Measurements from ENCODE around the gene AGAP1. TPM values are rescaled to one million over a fixed set of nuclear protein-coding genes. Genes with fewer than 3 reads are reported as not detected.

AGAP1 gene
- total RNA-seq, 1 donor from 2014 or later = 46.3 TPM

GRCh38 chr2:235810846-235811245 is 317.0 kb downstream of the AGAP1 start:
- H3K27ac Mint-ChIP-seq = no peak overlapping the region
- peaks cover 43% of the 10 kb centered on the region for H3K36me3 Mint-ChIP-seq
- H3K9me3 Mint-ChIP-seq = no peaks in the 10 kb centered on the region
- DNase-seq (ENCODE audit: extremely low spot score, unreplicated experiment) = no peak
- H3K4me3 Mint-ChIP-seq = no peak overlapping the region
- peaks cover 5% of the 10 kb centered on the region for H3K4me1 Mint-ChIP-seq (ENCODE audit: unreplicated experiment)
- no peak for TF ChIP-seq CTCF (conservative IDR thresholded peaks at IDR 0.05)
- H3K27me3 Mint-ChIP-seq = no peaks in the 10 kb centered on the region

GRCh38 chr2:235811446-235812184 is 317.8 kb downstream of the AGAP1 start:
- Mint-ChIP-seq H3K4me1 (ENCODE audit: unreplicated experiment) (peaks cover 5% of the 10 kb centered on the region), H3K27me3 (no peaks in the 10 kb centered on the region), H3K4me3 (no peak overlapping the region), H3K9me3 (no peaks in the 10 kb centered on the region), H3K36me3 (peaks cover 44% of the 10 kb centered on the region), H3K27ac (no peak overlapping the region)
- TF ChIP-seq CTCF (conservative IDR thresholded peaks at IDR 0.05) = no peak
- DNase-seq (ENCODE audit: extremely low spot score, unreplicated experiment) = no peak

- H3K4me1 Mint-ChIP-seq (ENCODE audit: unreplicated experiment) = peaks cover 5% of the 10 kb centered on the region
- no peak overlapping the region for H3K4me3 Mint-ChIP-seq
- no peaks in the 10 kb centered on the region for H3K9me3 Mint-ChIP-seq
- no peak overlapping the region for H3K27ac Mint-ChIP-seq
- H3K27me3 Mint-ChIP-seq = no peaks in the 10 kb centered on the region
- peaks cover 40% of the 10 kb centered on the region for H3K36me3 Mint-ChIP-seq
- no peak for TF ChIP-seq CTCF (conservative IDR thresholded peaks at IDR 0.05)
- DNase-seq (ENCODE audit: extremely low spot score, unreplicated experiment) = no peak
Observed at GRCh38 chr2:235812185-235812665, 318.4 kb downstream of the AGAP1 start.

- Mint-ChIP-seq H3K36me3 (peaks cover 40% of the 10 kb centered on the region), H3K27ac (no peak overlapping the region), H3K4me3 (no peak overlapping the region), H3K9me3 (no peaks in the 10 kb centered on the region), H3K27me3 (no peaks in the 10 kb centered on the region), H3K4me1 (ENCODE audit: unreplicated experiment) (peaks cover 5% of the 10 kb centered on the region)
- no peak for DNase-seq (ENCODE audit: extremely low spot score, unreplicated experiment)
- TF ChIP-seq CTCF (conservative IDR thresholded peaks at IDR 0.05) = no peak
Observed at GRCh38 chr2:235813398-235813797, 319.6 kb downstream of the AGAP1 start.

- no peaks in the 10 kb centered on the region for H3K4me1 Mint-ChIP-seq (ENCODE audit: unreplicated experiment)
Observed at GRCh38 chr2:235820571-235820970, 326.7 kb downstream of the AGAP1 start.

More at GRCh38 chr2:235820571-235820970, 326.7 kb downstream of the AGAP1 start:
- no peak for TF ChIP-seq CTCF (conservative IDR thresholded peaks at IDR 0.05)
- Mint-ChIP-seq H3K27ac (no peak overlapping the region), H3K27me3 (no peaks in the 10 kb centered on the region), H3K4me3 (no peak overlapping the region), H3K9me3 (no peaks in the 10 kb centered on the region), H3K36me3 (peaks cover 32% of the 10 kb centered on the region)
- no peak for DNase-seq (ENCODE audit: extremely low spot score, unreplicated experiment)

Data from type B pancreatic cell (in vitro differentiated cells).